Right lobe of liver (tissue), 6 donors: ENCODE results near the gene EVL. TPM values are rescaled to one million over a fixed set of nuclear protein-coding genes. Genes with fewer than 3 reads are reported as not detected.

Experiments
- ATAC-seq, 4 donors: fragments of 200-7000 bp; cut with Tn5 transposase; one replicate each; pipeline ENCODE4 v1.9.1; 2020; ENCODE audit warnings: mild to moderate bottlenecking in 4 of 4, moderate library complexity in 4 of 4
- DNase-seq, 3 donors: peaks; one replicate each; pipeline ENCODE4 v3.0.0-alpha.2; 2020
- H3K27ac ChIP-seq, 3 donors: fragments of 200-600 bp; one replicate each; pipeline ENCODE4 v1.8.0; 2022
- H3K27me3 ChIP-seq, 2 donors: fragments of 200-600 bp; one replicate each; pipeline ENCODE4 v1.8.0; 2022
- H3K36me3 ChIP-seq, 4 donors: fragments of 200-600 bp; sonication (generic) in 1 of 4; one replicate each; pipeline versions ENCODE4 v1.5.1 to v1.8.0; 2017 to 2022; ENCODE audit warnings: control low read depth in 1 of 4
- H3K4me1 ChIP-seq, 4 donors: fragments of 200-600 bp; sonication (generic) in 1 of 4; one replicate each; pipeline versions ENCODE4 v1.5.1 to v1.8.0; 2017 to 2022; ENCODE audit warnings: control low read depth in 1 of 4
- H3K4me3 ChIP-seq, 3 donors: fragments of 200-600 bp; one replicate each; pipeline ENCODE4 v1.8.0; 2022
- H3K9me3 ChIP-seq, 4 donors: fragments of 200-600 bp; sonication (generic) in 1 of 4; one replicate each; pipeline versions ENCODE4 v1.5.1 to v1.8.0; 2017 to 2022; ENCODE audit warnings: control low read depth in 1 of 4
- CTCF ChIP-seq, 4 donors: fragments of 200-600 bp in 3 of 4; fragments of 450-650 bp in 1 of 4; IDR thresholded peaks; one replicate each; pipeline versions ENCODE4 v1.5.1 to v1.8.0; 2016 to 2022; ENCODE audit warnings: antibody characterized with exemption in 4 of 4, mild to moderate bottlenecking in 2 of 4
- POLR2A ChIP-seq: fragments of 450-650 bp; IDR thresholded peaks from one replicate; pipeline ENCODE4 v1.6.1; 2017; ENCODE audit warnings: antibody characterized with exemption, mild to moderate bottlenecking
- WGBS: methylation state at CpG from one replicate; pipeline ENCODE4 v1.1.6; 2018; ENCODE audit warnings: low coverage, low lambda C conversion rate; ENCODE audit not compliant: insufficient coverage; ENCODE audit errors: missing lambda C conversion rate; 5-methylcytosine and 5-hydroxymethylcytosine counted together
- intact Hi-C, 2 donors: fragments of 100-400 bp; cut with DNase I; formaldehyde crosslinking; loops; one replicate each; pipeline versions ENCODE4 v1.11.2 to v1.14.1; 2022
- microRNA counts: library from miRNA; unstranded; fragments of <30 nt; microRNA quantifications from one replicate; lab custom pipeline; 2016
- microRNA-seq, 2 donors: library from miRNA; unstranded; fragments of <30 nt; microRNA quantifications; one replicate each; pipeline ENCODE4, GENCODE V29; 2019 to 2020
- small RNA-seq, 2 experiments: library from RNA; depleted of rRNA; stranded (forward); fragments of <200 nt; gene quantifications; one replicate each; pipeline ENCODE3, GENCODE V24; 2016
- total RNA-seq, 6 experiments: library from RNA; depleted of rRNA in 2 of 6; stranded (reverse); fragments of >200 nt in 2 of 6; fragmentation: NEBNext Ultra II Directional in 3 of 6; extraction: Animal tissue kit (Norgen Biotek cat#: 25700) in 3 of 6; gene quantifications; one replicate each; pipeline versions ENCODE4 v1.1.0 to v1.2.4, GENCODE V29; 2016 to 2023
- donor health status: DM: no; HTN: yes; CAD: no.
- donor health status: DM: no; HTN: no; CAD: no.
- donor health status: DM: no; HTN: no; CAD: no.
- donor health status: DM: no; HTN: yes; CAD: no.
- donor health status: DM: no; HTN: yes; CAD: no.

Gene EVL
- total RNA-seq, 6 experiments from 2014 or later, result 23.6 to 162 (median 68.4) TPM

- ATAC-seq (peak; percentile 97 to 99 (median 98)), DNase-seq (peak; percentile 100)
- TF ChIP-seq POLR2A, result peak; percentile 62
- TF ChIP-seq CTCF (IDR thresholded peaks at IDR 0.05), result peak; percentile 93 to 98 (median 96)
- H3K4me3 ChIP-seq, result peak overlapping the region; percentile 23 to 52 (median 51)
- H3K9me3 ChIP-seq, result no peaks in the 10 kb centered on the region
- H3K4me1 ChIP-seq, result peaks cover 0 to 23% (median 0%) of the 10 kb centered on the region in 4 donors
- WGBS, result 0% methylated on average over 10 of the region's 62 CpGs
- H3K27ac ChIP-seq, result peak overlapping the region; percentile 90 to 92 (median 90)
- no peaks in the 10 kb centered on the region for H3K36me3 ChIP-seq
- no peaks in the 10 kb centered on the region for H3K27me3 ChIP-seq
- intact Hi-C loops, result no loop called here
Measured at GRCh38 chr14:100192672-100193416, 127.6 kb downstream of the EVL start.

MicroRNAs within 50 kb of the gene (microRNA counts, 767-probe panel; counts per million panel counts)
- microRNA hsa-miR-151b (lab: Ali Mortazavi, UCI) (237 counts per million), microRNA hsa-miR-342-3p (lab: Ali Mortazavi, UCI) (10,775 counts per million, percentile 60 among the panel's probes with 10 or more counts), microRNA hsa-miR-342-5p (lab: Ali Mortazavi, UCI) (237 counts per million)

Small RNAs within 50 kb of the gene (microRNA-seq; reads per million reads assigned to microRNA genes)
- gene MIR151B (123 to 183 reads per million in 2 donors), gene MIR342 (1,537 to 1,709 reads per million in 2 donors)

Small RNAs within 50 kb of the gene (small RNA-seq; reads per million reads assigned to genes)
- gene MIR151B (0.58 to 2.0 reads per million in 2 experiments), gene MIR342 (52.8 to 62.8 reads per million in 2 experiments)

Other genes starting within 250 kb of the EVL start
- under 1 TPM; 0.09 to 0.55 (median 0.22) TPM for gene DEGS2, start 94.2 kb downstream of the EVL start, total RNA-seq
- gene YY1, start 173.7 kb downstream of the EVL start, total RNA-seq, result 10 to 100 TPM; 24.4 to 52.5 (median 36.1) TPM
- 10 to 100 TPM; 14.1 to 30.3 (median 18.2) TPM for gene SLC25A29, start 241.0 kb downstream of the EVL start, total RNA-seq